Measurements from ENCODE around the gene TOR4A.
"Not testable (repeated sequence)": the region's sequence is repeated elsewhere in the genome, so short reads cannot be mapped to it uniquely, and the experiment has no call there.

Gene TOR4A

DNA sequence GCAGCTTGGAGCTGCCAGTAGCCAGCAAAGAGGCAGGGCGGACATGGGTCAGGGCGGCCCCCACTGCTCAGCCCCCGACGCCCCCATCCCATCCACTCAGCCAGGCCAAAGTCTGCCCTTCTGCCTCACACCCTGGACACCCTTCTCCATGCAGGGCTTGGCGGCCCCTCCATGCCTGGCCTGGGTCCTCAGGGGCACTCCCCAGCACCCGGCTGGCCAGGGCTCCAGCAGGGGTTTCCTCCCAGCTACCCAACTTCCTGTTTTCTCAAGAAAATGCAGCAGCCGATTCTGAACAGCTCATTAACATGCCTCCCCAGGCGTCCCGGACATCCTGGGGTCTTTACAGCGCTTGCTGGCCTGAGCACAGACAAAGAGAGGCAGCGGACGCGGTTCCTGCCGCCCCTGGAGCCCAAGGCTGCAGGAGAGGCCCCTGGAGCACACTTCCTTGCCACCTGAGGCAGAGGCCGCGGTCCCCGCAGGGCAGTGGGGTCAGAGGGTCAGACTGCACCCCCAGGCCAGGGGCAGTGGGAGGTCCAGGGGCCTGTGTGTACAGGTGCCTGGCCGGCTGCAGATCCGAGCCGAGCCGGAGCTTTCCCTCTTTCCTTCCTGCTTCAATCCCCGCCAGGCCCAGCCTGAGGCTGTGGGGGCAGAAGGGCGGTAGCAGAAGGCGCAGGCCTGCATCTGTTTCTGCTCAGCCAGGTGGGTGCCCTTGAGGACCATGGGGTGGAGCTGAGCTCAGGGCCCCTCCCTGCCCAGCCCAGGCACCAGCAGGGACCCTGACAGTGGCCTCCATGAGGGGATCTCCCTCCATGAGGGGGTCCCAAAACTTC, 43.2 kb downstream of the TOR4A start:
- no peak for DNase-seq

- no peak for DNase-seq
These were observed 44.3 kb downstream of the TOR4A start for GRCh38 chr9:137321726-137322361.

DNA sequence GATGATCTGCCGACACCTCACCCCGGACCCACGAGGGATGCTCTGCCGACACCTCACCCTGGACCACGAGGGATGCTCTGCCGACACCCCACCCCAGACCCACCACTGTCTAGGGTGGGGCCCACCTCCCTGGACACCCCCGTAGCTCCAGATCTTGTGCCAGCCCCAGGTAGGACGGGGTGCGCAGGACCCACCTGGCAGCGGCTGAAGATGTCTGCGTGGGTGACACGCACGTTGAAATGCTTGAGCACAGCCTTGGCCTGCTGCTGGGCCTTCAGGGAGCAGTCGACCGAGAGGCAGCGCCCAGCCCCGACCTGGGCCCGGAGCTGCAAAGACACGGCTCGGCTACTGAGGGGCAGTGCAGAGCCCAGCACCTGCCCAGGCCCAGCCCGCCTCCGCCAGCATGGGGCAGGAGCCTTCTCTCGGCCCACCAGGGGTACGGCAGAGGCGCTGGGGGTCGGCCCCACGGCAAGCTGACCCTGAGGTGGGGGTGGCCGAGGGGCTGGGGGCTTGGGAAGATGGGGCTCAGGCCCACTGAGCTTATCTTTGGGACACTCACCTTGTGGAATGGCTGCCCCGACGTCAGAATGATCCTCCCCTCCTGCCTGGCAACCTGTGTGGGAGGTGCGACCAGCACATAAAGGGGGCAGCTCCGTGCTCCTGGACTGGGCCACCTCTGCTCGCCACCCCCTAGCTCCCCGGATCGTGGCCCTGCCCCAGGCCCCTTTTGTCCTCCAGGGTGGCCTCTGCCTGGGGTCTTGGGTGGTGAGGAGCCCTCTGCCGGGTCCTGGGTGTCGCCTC, 46.2 kb downstream of the TOR4A start:
- DNase-seq = no peak

DNA sequence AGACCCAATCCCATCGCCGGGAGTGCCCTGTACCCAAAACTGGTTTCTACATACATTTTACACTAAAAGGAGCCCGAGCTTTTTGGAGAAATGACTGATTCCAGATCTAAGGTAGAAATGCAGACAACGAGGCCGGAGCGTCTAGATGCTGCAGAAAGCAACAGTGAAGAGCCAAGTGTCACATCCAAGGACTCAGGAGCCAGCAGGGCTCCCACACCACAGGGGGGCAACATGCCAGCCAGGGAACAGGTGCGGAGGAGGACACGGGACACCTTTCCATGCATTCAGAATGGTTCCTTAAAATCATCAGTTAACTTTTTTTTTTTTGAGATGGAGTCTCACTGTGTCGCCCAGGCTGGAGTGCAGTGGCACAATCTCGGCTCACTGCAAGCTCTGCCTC, 47.6 kb downstream of the TOR4A start:
- no peak for DNase-seq

DNA sequence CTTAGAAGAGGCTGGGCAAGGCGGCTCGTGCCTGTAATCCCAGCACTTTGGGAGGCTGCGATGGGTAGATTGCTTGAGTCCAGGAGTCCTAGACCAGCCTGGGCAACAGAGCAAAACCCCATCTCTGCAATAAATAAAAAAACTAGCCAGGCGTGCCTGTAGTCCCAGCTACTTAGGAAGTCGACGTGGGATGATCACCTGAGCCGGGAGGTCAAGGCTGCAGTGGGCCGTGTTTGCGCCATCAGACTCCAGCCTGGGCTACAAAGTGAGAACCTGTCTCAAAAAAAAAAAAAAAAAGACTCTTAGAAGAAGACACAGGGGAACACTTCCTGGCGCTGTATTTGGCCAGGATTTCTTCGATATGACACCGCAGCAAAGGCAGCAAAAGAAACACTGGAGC, 48.3 kb downstream of the TOR4A start:
- DNase-seq = no peak

DNA sequence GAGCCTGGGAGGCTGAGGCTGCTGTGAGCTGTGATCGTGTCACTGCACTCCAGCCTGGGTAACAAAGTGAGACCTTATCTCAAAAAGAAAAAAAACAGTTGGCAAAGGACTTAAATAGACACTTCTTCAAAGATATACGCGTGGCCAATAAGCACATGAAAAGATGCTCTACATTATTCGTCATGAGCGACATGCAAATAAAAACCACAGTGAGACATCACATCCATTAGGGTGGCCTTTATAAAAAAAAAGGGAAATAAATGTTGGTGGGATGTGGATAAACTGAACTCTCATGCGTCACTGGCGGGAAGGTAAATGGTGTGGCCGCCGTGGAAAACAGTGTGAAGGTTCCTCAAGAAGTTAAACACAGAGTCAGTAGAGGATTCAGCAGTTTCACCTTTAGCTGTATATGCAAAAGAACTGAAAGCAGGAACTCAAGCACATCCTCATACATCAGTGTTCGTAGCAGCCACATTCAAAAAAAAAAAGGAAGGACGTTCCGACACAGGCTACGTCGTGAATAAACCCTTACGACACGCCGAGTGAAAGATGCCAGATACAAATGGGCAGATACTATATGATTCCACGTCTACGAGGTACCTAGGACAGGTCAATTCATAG, 49.0 kb downstream of the TOR4A start:
- DNase-seq = no peak

DNA sequence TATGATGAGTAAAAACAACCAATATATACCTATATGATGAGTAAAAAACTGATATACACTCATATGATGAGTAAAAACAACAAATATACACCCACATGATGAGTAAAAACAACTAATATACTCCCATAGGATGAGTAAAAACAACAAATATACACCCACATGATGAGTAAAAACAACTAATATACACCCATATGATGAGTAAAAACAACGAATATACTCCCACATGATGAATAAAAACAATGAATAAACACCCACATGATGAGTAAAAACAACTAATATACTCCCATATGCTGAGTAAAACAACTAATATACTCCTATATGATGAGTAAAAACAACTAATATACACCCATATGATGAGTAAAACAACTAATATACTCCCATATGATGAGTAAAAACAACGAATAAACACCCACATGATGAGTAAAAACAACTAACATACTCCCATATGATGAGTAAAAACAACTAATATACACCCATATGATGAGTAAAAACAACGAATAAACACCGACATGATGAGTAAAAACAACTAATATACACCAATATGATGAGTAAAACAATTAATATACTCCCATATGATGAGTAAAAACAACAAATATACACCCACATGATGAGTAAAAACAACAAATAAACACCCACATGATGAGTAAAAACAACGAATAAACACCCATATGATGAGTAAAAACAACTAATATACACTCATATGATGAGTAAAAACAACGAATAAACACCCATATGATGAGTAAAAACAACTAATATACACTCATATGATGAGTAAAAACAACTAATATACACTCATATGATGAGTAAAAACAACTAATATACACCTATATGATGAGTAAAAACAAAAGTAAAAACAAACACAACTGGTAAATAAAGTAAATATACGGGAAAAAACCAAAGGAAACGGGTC, 50.4 kb downstream of the TOR4A start:
- not testable (repeated sequence) for DNase-seq

GRCh38 chr9:137329590-137329989, 52.1 kb downstream of the TOR4A start:
- DNase-seq = not testable (repeated sequence)

DNA sequence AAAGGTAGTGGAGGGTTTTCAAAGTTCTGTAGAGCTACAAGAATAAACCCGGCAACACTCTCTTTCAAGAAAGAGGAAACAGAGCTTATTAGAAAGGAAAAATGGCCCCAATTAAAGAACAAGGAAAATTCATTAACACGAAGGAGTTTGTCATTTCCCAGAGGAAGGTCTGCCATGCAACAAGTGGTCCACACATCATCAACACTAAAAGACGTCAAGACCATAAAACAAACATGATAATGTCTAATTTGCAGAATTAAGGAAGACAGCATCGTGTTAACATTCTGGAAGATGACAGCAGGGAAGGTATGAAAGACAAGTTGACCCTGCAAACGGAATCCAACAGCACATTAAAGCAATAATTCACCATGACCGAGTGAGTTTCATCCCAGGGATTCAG, 53.2 kb downstream of the TOR4A start:
- no peak for DNase-seq

DNA sequence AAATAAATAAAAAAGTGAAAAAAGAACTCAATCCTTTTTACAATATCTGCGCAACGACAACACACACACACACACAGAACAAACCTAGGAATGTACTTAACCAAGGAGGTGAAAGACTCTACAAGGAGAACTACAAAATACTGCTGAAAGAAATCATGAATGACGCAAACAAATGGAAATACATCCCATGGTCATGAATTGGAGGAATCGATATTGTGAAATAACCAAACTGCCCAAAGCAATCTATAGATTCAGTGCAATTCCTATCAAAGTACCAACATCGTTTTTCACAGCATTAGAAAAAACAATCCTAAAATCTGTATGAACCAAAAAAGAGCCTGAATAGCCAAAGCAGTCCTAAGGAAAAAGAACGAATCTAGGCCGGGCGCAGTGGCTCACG, 54.4 kb downstream of the TOR4A start:
- no peak for DNase-seq

Measured in SHP77 (cell line).